ENCODE measurements around the gene ARID4B.

GRCh38 chr1:235239851-235240250, 88.1 kb downstream of the ARID4B start:
- no peak for TF ChIP-seq CTCF (IDR thresholded peaks at IDR 0.05; ENCODE audit: borderline replicate concordance, extremely low read depth, low read length, poor library complexity, severe bottlenecking)
- no peak for TF ChIP-seq EZH2 (IDR thresholded peaks at IDR 0.05; ENCODE audit: borderline replicate concordance, low read depth, low read length, severe bottlenecking)

Data from DND-41 (cell line).